ENCODE results near the gene PCCA. TPM values are rescaled to one million over a fixed set of nuclear protein-coding genes. Genes with fewer than 3 reads are reported as not detected.

PCCA gene
- total and polyA plus RNA-seq, 2 experiments from 2014 or later: 41.9 to 46.6 TPM

DNA sequence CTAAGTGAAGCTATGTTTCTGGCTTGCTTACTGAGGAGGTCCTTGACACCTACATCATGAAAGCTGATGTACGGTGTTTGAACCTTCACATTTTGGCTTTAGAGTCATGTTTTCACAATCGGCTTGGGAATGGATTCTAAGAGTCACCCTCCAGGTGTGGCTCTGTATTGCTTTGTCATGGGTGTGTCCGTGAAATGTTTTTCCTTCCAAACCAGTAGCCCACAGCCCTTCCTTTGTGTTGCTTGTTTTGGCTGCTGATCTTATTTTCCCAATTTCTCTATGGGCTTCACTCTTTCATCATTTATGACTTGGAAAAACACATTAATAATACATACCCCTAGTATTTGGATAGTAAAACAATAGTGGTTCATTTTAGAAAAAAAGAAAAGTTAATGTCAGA, 259.1 kb downstream of the PCCA start:
- H3K4me2 ChIP-seq: no peak overlapping the region
- no peak for DNase-seq (ENCODE audit: low spot score)
- no peaks in the 10 kb centered on the region for H3K79me2 ChIP-seq (replicated peaks; ENCODE audit: insufficient read depth)
- H3K36me3 ChIP-seq (ENCODE audit: insufficient read depth): no peaks in the 10 kb centered on the region
- no peak for ATAC-seq
- H3K9me2 ChIP-seq (ENCODE audit: insufficient read depth): no peaks in the 10 kb centered on the region
- Mint-ChIP-seq H3K9me3 (no peaks in the 10 kb centered on the region), H3K27me3 (ENCODE audit: insufficient read depth, low read depth, poor library complexity) (no peaks in the 10 kb centered on the region), H3K4me3 (no peak overlapping the region), H3K36me3 (ENCODE audit: low read depth) (peaks cover 20% of the 10 kb centered on the region; the same call in 2 of the 3 replicates), H3K27ac (peak overlapping the region; percentile 47; the same call in 1 of the 2 replicates), H3K4me1 (peaks cover 11% of the 10 kb centered on the region)
- no peaks in the 10 kb centered on the region for H4K20me1 ChIP-seq (replicated peaks; ENCODE audit: insufficient read depth)
- H3K27me3 ChIP-seq (ENCODE audit: insufficient read depth): no peaks in the 10 kb centered on the region
- H3F3A ChIP-seq (replicated peaks; ENCODE audit: low read depth): no peaks in the 10 kb centered on the region
- no peak overlapping the region for H3K27ac ChIP-seq (ENCODE audit: low read depth)
- H3K4me3 ChIP-seq: no peak overlapping the region
- no peak for TF ChIP-seq STAT1 (IDR thresholded peaks at IDR 0.05; ENCODE audit: unreplicated experiment)
- TF ChIP-seq, protein P1, sequence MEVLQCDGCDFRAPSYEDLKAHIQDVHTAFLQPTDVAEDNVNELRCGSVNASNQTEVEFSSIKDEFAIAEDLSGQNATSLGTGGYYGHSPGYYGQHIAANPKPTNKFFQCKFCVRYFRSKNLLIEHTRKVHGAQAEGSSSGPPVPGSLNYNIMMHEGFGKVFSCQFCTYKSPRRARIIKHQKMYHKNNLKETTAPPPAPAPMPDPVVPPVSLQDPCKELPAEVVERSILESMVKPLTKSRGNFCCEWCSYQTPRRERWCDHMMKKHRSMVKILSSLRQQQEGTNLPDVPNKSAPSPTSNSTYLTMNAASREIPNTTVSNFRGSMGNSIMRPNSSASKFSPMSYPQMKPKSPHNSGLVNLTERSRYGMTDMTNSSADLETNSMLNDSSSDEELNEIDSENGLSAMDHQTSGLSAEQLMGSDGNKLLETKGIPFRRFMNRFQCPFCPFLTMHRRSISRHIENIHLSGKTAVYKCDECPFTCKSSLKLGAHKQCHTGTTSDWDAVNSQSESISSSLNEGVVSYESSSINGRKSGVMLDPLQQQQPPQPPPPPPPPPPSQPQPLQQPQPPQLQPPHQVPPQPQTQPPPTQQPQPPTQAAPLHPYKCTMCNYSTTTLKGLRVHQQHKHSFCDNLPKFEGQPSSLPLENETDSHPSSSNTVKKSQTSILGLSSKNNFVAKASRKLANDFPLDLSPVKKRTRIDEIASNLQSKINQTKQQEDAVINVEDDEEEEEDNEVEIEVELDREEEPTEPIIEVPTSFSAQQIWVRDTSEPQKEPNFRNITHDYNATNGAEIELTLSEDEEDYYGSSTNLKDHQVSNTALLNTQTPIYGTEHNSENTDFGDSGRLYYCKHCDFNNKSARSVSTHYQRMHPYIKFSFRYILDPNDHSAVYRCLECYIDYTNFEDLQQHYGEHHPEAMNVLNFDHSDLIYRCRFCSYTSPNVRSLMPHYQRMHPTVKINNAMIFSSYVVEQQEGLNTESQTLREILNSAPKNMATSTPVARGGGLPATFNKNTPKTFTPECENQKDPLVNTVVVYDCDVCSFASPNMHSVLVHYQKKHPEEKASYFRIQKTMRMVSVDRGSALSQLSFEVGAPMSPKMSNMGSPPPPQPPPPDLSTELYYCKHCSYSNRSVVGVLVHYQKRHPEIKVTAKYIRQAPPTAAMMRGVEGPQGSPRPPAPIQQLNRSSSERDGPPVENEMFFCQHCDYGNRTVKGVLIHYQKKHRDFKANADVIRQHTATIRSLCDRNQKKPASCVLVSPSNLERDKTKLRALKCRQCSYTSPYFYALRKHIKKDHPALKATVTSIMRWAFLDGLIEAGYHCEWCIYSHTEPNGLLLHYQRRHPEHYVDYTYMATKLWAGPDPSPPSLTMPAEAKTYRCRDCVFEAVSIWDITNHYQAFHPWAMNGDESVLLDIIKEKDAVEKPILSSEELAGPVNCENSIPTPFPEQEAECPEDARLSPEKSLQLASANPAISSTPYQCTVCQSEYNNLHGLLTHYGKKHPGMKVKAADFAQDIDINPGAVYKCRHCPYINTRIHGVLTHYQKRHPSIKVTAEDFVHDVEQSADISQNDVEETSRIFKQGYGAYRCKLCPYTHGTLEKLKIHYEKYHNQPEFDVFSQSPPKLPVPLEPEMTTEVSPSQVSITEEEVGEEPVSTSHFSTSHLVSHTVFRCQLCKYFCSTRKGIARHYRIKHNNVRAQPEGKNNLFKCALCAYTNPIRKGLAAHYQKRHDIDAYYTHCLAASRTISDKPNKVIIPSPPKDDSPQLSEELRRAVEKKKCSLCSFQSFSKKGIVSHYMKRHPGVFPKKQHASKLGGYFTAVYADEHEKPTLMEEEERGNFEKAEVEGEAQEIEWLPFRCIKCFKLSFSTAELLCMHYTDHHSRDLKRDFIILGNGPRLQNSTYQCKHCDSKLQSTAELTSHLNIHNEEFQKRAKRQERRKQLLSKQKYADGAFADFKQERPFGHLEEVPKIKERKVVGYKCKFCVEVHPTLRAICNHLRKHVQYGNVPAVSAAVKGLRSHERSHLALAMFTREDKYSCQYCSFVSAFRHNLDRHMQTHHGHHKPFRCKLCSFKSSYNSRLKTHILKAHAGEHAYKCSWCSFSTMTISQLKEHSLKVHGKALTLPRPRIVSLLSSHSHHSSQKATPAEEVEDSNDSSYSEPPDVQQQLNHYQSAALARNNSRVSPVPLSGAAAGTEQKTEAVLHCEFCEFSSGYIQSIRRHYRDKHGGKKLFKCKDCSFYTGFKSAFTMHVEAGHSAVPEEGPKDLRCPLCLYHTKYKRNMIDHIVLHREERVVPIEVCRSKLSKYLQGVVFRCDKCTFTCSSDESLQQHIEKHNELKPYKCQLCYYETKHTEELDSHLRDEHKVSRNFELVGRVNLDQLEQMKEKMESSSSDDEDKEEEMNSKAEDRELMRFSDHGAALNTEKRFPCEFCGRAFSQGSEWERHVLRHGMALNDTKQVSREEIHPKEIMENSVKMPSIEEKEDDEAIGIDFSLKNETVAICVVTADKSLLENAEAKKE (CRISPR knock-in tag; IDR thresholded peaks at IDR 0.05): no peak
- TF ChIP-seq JUNB (IDR thresholded peaks at IDR 0.05; ENCODE audit: unreplicated experiment): no peak
- TF ChIP-seq, protein P2, sequence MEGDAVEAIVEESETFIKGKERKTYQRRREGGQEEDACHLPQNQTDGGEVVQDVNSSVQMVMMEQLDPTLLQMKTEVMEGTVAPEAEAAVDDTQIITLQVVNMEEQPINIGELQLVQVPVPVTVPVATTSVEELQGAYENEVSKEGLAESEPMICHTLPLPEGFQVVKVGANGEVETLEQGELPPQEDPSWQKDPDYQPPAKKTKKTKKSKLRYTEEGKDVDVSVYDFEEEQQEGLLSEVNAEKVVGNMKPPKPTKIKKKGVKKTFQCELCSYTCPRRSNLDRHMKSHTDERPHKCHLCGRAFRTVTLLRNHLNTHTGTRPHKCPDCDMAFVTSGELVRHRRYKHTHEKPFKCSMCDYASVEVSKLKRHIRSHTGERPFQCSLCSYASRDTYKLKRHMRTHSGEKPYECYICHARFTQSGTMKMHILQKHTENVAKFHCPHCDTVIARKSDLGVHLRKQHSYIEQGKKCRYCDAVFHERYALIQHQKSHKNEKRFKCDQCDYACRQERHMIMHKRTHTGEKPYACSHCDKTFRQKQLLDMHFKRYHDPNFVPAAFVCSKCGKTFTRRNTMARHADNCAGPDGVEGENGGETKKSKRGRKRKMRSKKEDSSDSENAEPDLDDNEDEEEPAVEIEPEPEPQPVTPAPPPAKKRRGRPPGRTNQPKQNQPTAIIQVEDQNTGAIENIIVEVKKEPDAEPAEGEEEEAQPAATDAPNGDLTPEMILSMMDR (conservative IDR thresholded peaks at IDR 0.05; ENCODE audit: low read depth in 2 of 2): no peak
- TF ChIP-seq POLR2AphosphoS5 (IDR thresholded peaks at IDR 0.05; ENCODE audit: low read depth): no peak
- no peak for TF ChIP-seq EZH2 (IDR thresholded peaks at IDR 0.05; ENCODE audit: low read depth, unreplicated experiment)
- TF ChIP-seq ZNF331 (CRISPR knock-in tag; IDR thresholded peaks at IDR 0.05; ENCODE audit: low read depth): no peak
- TF ChIP-seq, protein P3, sequence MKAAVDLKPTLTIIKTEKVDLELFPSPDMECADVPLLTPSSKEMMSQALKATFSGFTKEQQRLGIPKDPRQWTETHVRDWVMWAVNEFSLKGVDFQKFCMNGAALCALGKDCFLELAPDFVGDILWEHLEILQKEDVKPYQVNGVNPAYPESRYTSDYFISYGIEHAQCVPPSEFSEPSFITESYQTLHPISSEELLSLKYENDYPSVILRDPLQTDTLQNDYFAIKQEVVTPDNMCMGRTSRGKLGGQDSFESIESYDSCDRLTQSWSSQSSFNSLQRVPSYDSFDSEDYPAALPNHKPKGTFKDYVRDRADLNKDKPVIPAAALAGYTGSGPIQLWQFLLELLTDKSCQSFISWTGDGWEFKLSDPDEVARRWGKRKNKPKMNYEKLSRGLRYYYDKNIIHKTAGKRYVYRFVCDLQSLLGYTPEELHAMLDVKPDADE (IDR thresholded peaks at IDR 0.05): no peak
- no peak for TF ChIP-seq ZNF114 (CRISPR knock-in tag; IDR thresholded peaks at IDR 0.05)
- TF ChIP-seq, protein P4, sequence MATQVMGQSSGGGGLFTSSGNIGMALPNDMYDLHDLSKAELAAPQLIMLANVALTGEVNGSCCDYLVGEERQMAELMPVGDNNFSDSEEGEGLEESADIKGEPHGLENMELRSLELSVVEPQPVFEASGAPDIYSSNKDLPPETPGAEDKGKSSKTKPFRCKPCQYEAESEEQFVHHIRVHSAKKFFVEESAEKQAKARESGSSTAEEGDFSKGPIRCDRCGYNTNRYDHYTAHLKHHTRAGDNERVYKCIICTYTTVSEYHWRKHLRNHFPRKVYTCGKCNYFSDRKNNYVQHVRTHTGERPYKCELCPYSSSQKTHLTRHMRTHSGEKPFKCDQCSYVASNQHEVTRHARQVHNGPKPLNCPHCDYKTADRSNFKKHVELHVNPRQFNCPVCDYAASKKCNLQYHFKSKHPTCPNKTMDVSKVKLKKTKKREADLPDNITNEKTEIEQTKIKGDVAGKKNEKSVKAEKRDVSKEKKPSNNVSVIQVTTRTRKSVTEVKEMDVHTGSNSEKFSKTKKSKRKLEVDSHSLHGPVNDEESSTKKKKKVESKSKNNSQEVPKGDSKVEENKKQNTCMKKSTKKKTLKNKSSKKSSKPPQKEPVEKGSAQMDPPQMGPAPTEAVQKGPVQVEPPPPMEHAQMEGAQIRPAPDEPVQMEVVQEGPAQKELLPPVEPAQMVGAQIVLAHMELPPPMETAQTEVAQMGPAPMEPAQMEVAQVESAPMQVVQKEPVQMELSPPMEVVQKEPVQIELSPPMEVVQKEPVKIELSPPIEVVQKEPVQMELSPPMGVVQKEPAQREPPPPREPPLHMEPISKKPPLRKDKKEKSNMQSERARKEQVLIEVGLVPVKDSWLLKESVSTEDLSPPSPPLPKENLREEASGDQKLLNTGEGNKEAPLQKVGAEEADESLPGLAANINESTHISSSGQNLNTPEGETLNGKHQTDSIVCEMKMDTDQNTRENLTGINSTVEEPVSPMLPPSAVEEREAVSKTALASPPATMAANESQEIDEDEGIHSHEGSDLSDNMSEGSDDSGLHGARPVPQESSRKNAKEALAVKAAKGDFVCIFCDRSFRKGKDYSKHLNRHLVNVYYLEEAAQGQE (IDR thresholded peaks at IDR 0.05; ENCODE audit: unreplicated experiment): no peak
- TF ChIP-seq NANOG (IDR thresholded peaks at IDR 0.05; ENCODE audit: borderline replicate concordance): no peak
- no peak for TF ChIP-seq CREB1 (CRISPR knock-in tag; IDR thresholded peaks at IDR 0.05; ENCODE audit: low read depth)
- TF ChIP-seq EZH2phosphoT487 (IDR thresholded peaks at IDR 0.05; ENCODE audit: unreplicated experiment): no peak
- H3K4me1 ChIP-seq (ENCODE audit: insufficient read depth): no peaks in the 10 kb centered on the region
- no peak overlapping the region for H2AFZ ChIP-seq

All from GM23338 (cell line).